ENCODE results near the gene POLR2C.

DNA sequence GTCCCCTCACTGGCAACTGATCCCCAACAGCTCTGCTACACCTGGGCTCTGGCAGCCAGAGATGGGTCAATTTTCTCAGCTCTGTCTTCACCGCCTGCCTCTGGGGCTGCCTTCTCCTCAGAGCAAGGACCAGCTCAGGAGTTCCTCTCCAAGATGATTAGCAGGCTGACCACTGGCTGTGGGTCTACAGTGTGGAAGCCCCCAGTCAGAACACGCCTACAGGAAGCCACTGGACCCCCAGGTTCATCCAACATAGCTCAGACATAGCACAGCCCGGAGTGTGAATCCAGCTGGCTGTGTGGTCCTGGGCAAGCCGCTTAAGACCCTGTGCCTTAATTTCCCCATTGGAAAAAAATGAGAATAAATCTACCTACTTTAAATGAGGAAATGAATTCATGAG is 18.9 kb downstream of the POLR2C start:
- TF ChIP-seq, protein P1, sequence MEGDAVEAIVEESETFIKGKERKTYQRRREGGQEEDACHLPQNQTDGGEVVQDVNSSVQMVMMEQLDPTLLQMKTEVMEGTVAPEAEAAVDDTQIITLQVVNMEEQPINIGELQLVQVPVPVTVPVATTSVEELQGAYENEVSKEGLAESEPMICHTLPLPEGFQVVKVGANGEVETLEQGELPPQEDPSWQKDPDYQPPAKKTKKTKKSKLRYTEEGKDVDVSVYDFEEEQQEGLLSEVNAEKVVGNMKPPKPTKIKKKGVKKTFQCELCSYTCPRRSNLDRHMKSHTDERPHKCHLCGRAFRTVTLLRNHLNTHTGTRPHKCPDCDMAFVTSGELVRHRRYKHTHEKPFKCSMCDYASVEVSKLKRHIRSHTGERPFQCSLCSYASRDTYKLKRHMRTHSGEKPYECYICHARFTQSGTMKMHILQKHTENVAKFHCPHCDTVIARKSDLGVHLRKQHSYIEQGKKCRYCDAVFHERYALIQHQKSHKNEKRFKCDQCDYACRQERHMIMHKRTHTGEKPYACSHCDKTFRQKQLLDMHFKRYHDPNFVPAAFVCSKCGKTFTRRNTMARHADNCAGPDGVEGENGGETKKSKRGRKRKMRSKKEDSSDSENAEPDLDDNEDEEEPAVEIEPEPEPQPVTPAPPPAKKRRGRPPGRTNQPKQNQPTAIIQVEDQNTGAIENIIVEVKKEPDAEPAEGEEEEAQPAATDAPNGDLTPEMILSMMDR (conservative IDR thresholded peaks at IDR 0.05; ENCODE audit: low read length) = no peak
- no peak for TF ChIP-seq EZH2phosphoT487 (IDR thresholded peaks at IDR 0.05; ENCODE audit: borderline replicate concordance, low read depth, low read length)

Measured in OCI-LY7 (cell line).